K562 (cell line): ENCODE results near the gene CRADD.

ENCODE experiments used
- BDP1 ChIP-seq: IDR thresholded peaks from 3 replicates; pipeline ENCODE4 v1.6.1; 2011; ENCODE audit not compliant: insufficient read length, insufficient read depth
- FOS ChIP-seq: IDR thresholded peaks from 3 replicates; pipeline ENCODE4 v1.6.1; 2011; ENCODE audit not compliant: insufficient read length; ENCODE audit errors: extremely low read depth
- SOX6 ChIP-seq: fragments of 450-650 bp; IDR thresholded peaks from 2 replicates; pipeline ENCODE4 v1.6.1; 2014; ENCODE audit warnings: mild to moderate bottlenecking
- TAF15 ChIP-seq: fragments of 200-400 bp; formaldehyde crosslinking; IDR thresholded peaks from 2 replicates; pipeline ENCODE4 v1.6.1; 2017; ENCODE audit warnings: mild to moderate bottlenecking, low read depth, low read length, moderate library complexity
- ZNF175 ChIP-seq: fragments of 200-800 bp; sonication (Bioruptor generic); IDR thresholded peaks from 2 replicates; pipeline ENCODE4 v1.6.1; 2016; ENCODE audit warnings: low read depth, mild to moderate bottlenecking, missing genetic modification characterization, missing compliant biosample characterization
- TF ChIP-seq, protein P1 (sequence below), 3 experiments: IDR thresholded peaks in 2 of 3; conservative IDR thresholded peaks in 1 of 3; 2 replicates each; pipeline ENCODE4 v1.5.1; 2011 to 2012; ENCODE audit warnings: low read length in 3 of 3, mild to moderate bottlenecking in 3 of 3, control low read depth in 2 of 3, improper control_type of control experiment in 1 of 3, inconsistent platforms in 1 of 3, low read depth in 1 of 3, mixed read lengths in 1 of 3, moderate library complexity in 1 of 3; ENCODE audit not compliant: insufficient read depth in 2 of 3
- TF ChIP-seq, protein P2 (sequence below): fragments of 250-450 bp; sonication (Bioruptor Pico); IDR thresholded peaks from 2 replicates; pipeline ENCODE4 v1.4.0; 2020; ENCODE audit warnings: mild to moderate bottlenecking

DNA sequence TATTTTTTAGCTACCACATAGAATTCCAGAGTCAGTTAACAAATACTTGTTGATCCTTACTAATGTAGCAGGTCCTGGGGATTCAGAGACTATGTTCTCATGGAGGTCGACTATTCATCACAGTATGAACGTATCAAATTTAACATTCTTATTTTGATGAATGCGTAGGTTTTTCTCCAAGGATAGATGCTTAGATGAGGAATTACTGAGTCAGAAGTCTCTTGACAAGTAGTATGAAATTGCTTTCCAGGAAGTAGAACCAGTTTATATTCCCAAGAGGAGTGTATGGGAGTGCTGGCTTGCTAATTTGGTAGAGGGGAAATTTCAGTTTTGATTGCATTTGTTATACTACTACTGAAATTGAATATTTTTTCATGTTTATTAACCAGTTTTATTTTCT is 42.8 kb upstream of the CRADD start:
- no peak for TF ChIP-seq SOX6
- TF ChIP-seq, protein P1, sequence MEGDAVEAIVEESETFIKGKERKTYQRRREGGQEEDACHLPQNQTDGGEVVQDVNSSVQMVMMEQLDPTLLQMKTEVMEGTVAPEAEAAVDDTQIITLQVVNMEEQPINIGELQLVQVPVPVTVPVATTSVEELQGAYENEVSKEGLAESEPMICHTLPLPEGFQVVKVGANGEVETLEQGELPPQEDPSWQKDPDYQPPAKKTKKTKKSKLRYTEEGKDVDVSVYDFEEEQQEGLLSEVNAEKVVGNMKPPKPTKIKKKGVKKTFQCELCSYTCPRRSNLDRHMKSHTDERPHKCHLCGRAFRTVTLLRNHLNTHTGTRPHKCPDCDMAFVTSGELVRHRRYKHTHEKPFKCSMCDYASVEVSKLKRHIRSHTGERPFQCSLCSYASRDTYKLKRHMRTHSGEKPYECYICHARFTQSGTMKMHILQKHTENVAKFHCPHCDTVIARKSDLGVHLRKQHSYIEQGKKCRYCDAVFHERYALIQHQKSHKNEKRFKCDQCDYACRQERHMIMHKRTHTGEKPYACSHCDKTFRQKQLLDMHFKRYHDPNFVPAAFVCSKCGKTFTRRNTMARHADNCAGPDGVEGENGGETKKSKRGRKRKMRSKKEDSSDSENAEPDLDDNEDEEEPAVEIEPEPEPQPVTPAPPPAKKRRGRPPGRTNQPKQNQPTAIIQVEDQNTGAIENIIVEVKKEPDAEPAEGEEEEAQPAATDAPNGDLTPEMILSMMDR (IDR thresholded peaks at IDR 0.05 in 2 of 3, conservative IDR thresholded peaks at IDR 0.05 in 1 of 3; ENCODE audit: insufficient read depth in 2 of 3, low read depth in 1 of 3, low read length in 3 of 3), result no peak
- no peak for TF ChIP-seq BDP1
- TF ChIP-seq, protein P2, sequence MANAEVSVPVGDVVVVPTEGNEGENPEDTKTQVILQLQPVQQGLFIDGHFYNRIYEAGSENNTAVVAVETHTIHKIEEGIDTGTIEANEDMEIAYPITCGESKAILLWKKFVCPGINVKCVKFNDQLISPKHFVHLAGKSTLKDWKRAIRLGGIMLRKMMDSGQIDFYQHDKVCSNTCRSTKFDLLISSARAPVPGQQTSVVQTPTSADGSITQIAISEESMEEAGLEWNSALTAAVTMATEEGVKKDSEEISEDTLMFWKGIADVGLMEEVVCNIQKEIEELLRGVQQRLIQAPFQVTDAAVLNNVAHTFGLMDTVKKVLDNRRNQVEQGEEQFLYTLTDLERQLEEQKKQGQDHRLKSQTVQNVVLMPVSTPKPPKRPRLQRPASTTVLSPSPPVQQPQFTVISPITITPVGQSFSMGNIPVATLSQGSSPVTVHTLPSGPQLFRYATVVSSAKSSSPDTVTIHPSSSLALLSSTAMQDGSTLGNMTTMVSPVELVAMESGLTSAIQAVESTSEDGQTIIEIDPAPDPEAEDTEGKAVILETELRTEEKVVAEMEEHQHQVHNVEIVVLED (CRISPR knock-in tag), result no peak
- no peak for TF ChIP-seq ZNF175 (CRISPR knock-in tag)
- no peak for TF ChIP-seq TAF15
- no peak for TF ChIP-seq FOS
